GM10266 (cell line): ENCODE data around the gene DIPK1A.

Source experiments
- DNase-seq: peaks from one replicate; pipeline ENCODE4 v3.0.0; 2012; ENCODE audit errors: extremely low spot score
- TF ChIP-seq, protein P1 (sequence below): IDR thresholded peaks from 2 replicates; pipeline ENCODE4 v1.5.1; 2012; ENCODE audit warnings: mild to moderate bottlenecking, low read depth; ENCODE audit not compliant: control insufficient read depth, insufficient read depth; ENCODE audit errors: missing control alignments

DIPK1A gene

DNA sequence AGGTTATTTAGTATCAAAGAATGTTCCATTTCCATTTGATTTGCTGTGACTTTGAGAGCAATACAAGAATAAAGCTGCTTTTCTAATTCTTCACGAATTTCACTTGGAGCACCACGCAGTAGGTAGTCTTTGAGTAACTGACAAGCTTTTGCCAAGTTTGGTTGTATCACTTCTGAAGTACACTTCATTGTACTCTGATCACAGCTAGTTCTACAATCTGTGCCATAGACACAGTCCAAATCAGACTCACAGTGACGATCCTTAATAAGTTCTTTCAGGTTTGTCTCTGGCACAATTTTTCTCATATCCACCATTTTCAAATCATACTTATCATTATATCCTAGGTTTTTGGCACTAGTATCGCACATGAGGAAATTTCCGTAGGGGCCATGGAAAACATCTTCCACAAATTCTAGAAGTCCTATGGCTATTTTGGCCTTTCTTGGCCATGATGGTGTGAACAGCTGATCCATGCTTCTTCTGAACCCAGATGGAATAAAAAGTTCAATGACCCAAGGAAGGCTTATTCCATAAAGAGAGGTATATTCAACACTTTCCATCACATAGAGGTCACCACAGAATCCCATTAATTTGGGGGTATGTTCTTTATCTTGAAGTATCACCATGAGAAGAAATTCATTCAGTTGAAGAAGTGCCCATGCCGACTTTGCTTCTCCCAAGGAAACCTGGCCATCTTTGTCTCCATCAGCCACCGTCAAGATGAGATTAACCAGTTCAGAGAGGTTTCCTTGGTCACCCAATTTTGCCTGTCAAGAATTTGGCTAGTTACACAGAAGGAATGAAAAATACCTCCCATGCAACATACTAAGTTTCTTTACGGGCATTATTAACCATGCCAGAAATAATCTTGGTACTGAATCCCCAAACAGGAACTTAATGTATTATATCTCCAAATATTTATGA is 117.6 kb downstream of the DIPK1A start:
- TF ChIP-seq, protein P1, sequence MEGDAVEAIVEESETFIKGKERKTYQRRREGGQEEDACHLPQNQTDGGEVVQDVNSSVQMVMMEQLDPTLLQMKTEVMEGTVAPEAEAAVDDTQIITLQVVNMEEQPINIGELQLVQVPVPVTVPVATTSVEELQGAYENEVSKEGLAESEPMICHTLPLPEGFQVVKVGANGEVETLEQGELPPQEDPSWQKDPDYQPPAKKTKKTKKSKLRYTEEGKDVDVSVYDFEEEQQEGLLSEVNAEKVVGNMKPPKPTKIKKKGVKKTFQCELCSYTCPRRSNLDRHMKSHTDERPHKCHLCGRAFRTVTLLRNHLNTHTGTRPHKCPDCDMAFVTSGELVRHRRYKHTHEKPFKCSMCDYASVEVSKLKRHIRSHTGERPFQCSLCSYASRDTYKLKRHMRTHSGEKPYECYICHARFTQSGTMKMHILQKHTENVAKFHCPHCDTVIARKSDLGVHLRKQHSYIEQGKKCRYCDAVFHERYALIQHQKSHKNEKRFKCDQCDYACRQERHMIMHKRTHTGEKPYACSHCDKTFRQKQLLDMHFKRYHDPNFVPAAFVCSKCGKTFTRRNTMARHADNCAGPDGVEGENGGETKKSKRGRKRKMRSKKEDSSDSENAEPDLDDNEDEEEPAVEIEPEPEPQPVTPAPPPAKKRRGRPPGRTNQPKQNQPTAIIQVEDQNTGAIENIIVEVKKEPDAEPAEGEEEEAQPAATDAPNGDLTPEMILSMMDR = no peak
- no peak for DNase-seq

DNA sequence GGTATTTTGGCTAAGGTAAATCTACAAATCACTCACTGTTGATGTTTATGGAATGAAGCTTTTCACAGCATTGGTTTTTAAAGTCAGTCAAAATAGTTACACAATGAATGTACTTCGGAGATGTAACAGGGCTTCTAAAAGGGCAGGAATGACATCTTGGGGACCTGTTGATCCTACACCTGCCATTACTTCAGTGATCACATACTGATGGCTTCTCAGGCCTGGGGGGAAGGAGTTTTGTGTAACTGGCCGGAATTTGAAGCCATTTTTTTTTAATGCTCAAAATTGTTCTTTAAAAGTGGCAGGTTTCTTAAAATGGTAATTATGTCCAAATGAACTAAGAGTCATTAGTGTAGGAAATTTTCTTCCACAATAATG is 118.2 kb downstream of the DIPK1A start:
- no peak for DNase-seq
- TF ChIP-seq, protein P1 = no peak

DNA sequence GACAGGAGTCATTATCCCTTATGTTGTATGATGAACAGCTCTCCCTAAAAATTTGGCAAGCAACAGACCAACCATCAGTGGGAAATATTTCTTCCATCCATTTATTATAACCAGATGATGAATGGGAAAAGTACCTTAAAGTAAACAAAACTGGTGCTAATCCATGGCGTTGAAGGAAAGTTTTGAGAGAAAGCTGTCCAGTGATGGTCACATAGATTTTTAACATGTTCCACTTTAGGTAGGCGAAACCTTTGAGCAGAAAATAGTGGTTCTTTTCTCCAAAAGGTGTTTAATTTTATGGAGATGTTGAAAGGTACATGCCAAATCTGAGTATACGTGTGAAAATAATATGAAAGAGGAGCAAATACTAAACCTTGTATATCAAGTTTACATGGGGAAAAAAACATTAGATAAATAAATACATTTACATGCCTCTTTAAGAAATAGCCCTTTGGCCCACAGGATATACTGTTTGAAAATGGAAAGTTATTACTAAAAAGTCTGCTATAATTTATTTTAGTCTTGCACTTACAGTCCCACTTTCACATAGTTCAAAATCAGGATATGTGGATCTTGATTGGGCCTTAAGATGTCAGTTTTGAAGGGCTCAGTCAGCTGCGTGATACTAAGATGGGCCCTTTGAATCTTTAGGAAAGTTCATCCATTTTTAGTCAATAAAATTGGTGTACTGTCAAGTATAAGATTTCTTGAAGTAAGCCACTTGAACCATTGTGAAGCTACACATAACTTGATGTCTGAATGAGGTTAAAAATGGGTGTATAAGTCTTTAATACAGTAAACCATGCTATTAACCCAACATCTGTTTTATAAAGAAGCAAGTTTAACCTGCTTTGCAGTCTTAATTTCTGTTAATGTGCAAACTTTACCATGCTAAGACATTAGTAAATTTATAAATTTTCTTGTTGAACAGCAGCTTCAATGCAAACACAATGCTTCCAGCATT is 118.9 kb downstream of the DIPK1A start:
- TF ChIP-seq, protein P1 = no peak
- DNase-seq = no peak

DNA sequence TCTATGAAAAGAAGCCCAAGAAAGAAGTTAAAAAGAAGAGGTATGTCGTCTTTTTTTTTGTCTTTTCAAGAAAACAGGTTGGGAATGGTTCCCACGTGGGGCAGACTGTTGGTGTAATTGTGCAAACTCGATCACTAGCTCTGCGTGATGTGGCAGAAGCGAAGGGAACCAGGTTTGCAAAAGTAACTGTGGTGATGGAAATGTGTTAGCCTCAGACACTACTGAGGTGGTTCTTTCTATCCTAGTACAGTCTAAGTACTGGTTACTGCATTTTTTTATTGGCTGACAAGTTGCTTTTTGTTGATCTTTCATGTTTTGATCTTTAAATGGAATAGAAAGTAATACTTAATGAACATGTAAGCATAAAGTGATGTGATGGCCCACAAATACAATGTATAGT is 120.7 kb downstream of the DIPK1A start:
- no peak for DNase-seq
- TF ChIP-seq, protein P1 = no peak

DNA sequence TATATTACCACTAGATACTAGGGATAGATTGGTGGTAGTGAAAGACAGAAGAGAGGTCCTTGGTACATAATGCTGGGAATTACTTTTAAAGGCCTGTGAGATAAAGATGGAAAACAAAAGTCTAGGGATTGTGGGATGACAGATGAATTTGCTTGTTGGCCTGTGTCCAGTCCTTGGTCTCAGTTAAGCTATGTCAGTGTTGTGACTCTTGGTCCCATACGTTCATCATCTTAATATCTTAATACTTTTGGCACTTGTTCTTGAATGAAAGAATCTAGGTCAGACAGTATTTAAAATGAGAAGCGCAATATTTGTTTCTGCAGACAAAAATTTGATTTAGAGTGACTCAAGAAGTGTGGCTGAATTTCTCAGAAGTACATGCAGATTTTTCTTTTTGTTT is 121.8 kb downstream of the DIPK1A start:
- TF ChIP-seq, protein P1 = no peak
- no peak for DNase-seq

DNA sequence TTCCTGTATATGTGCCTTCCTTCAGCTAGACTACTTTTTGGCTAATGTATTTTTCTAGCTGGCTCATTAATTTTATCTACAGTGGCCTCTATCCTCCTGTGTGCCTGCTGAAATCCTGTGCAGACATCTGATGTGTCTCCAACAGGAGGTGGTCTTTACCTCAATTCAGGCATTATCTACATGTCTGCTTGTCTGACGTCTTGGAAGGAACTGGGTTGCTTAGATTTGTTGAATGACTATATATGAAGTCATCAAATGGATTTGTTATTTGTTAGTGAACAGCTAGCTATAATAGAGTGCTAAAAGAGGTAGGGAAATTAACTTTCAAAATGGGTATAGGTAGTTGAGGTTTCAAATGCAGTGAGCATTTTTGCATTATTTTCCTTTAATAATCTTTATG is 122.7 kb downstream of the DIPK1A start:
- DNase-seq = no peak
- TF ChIP-seq, protein P1 = no peak

DNA sequence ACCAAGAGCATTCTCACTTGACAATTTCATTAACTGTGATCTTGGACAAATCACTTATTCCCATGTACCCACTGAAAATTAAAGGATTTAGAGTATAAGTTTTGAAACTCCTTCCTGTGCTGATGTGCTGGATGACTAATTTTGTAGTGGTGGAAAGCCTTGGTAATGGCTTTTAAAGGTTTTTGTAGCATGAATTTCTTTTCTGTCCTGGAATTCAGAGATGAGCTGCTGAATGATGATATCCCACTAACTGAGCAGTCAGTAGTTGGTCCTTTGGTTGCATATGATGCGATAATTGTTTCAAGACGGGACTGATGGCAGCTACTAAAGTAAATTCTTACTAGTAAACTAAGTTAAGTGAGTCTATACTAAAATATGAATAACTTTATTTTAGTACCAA is 124.2 kb downstream of the DIPK1A start:
- TF ChIP-seq, protein P1 = no peak
- DNase-seq = no peak
